PFSK-1 (cell line): ENCODE data around the gene CENPU.

ENCODE experiments used
- FOXP2 ChIP-seq: optimal IDR thresholded peaks from 2 replicates; pipeline ENCODE3; 2011; ENCODE audit warnings: borderline replicate concordance, control low read depth, inconsistent platforms; ENCODE audit not compliant: insufficient read depth; ENCODE audit errors: extremely low read length, extremely low read depth
- POLR2AphosphoS5 ChIP-seq: IDR thresholded peaks from 2 replicates; pipeline ENCODE4 v1.6.1; 2012; ENCODE audit warnings: low read depth, mild to moderate bottlenecking, control low read depth, low read length, moderate library complexity
- REST ChIP-seq, 2 experiments: IDR thresholded peaks; 2 replicates each; pipeline versions ENCODE4 v1.6.1 to v1.8.0; 2011 to 2012; ENCODE audit warnings: low read depth in 2 of 2, low read length in 2 of 2, control low read depth in 1 of 2, inconsistent platforms in 1 of 2, mild to moderate bottlenecking in 1 of 2, moderate library complexity in 1 of 2; ENCODE audit not compliant: insufficient read depth in 1 of 2
- SIN3A ChIP-seq: IDR thresholded peaks from 2 replicates; pipeline ENCODE4 v1.6.1; 2012; ENCODE audit warnings: mild to moderate bottlenecking, low read length, moderate library complexity, borderline replicate concordance; ENCODE audit not compliant: insufficient read depth
- TAF1 ChIP-seq: IDR thresholded peaks from 2 replicates; pipeline ENCODE4 v1.6.1; 2012; ENCODE audit warnings: low read length, control low read depth, borderline replicate concordance; ENCODE audit not compliant: insufficient read depth

The CENPU gene

GRCh38 chr4:184760681-184761080 lies 26.8 kb upstream of the CENPU start:
- TF ChIP-seq REST (IDR thresholded peaks at IDR 0.05; ENCODE audit: insufficient read depth in 1 of 2, low read depth in 2 of 2, low read length in 2 of 2), result no peak
- TF ChIP-seq SIN3A, result no peak
- no peak for TF ChIP-seq FOXP2
- no peak for TF ChIP-seq POLR2AphosphoS5
- no peak for TF ChIP-seq TAF1

DNA sequence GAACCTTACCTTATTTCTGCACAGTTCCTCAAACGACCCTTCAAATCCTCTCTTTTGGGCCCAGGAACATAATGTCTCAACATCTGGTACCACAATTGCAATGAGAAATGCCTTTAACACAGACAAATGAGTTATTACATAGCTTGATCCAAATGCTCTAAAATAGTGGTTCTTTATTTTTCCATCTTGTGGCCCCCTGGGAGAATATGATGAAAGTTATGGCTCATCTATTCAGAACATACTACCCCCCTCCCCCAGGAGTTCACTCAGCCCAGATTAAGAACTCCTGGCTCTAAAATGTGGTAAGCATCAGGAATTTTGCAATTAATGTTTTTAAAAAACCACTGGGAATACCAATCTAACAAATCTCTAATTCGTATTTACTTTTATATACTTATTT lies 23.9 kb upstream of the CENPU start:
- TF ChIP-seq SIN3A (no peak), FOXP2 (no peak), REST (IDR thresholded peaks at IDR 0.05; ENCODE audit: insufficient read depth in 1 of 2, low read depth in 2 of 2, low read length in 2 of 2) (no peak), POLR2AphosphoS5 (no peak), TAF1 (no peak)

DNA sequence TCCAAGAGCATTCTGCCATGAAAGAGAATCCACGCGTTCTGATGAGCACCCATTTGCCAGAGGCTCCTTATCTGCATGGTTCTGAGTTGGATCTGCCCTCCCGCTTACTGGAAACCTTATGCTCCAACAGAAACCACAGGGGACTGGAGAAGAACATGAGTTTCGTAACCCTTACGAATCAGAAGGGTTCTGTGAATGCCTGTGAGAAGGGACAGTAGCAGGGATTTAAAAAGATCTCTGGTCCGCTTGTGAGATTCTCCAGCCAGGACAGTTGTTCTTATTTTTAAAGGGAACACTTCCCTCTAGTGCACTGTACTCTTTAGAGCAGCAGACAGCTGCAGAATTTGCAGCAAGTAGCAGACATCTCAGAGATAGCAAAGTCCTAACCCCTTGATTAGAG lies 22.5 kb upstream of the CENPU start:
- TF ChIP-seq FOXP2 (no peak), TAF1 (no peak), REST (IDR thresholded peaks at IDR 0.05; ENCODE audit: insufficient read depth in 1 of 2, low read depth in 2 of 2, low read length in 2 of 2) (no peak), SIN3A (no peak), POLR2AphosphoS5 (no peak)

DNA sequence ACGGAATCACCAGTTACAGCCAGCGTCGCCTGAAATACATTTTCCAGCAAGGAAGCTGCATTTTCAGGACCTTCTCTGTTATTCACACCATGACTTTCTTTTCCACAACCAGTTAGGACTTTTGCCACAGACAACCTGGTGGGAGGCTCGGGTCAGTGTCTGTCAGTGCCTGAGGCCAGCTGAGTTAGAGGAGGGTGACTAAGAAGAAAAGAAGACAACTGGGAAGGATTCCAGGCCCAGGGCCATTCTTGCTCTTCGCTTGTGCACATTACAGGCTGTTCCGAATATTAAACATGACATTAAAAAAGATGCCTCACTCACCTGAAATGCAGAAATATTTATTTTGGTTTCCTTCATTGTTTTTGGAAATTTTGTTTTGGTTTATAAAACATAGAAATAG lies 21.4 kb upstream of the CENPU start:
- TF ChIP-seq FOXP2 (no peak), POLR2AphosphoS5 (no peak), TAF1 (no peak), SIN3A (no peak), REST (IDR thresholded peaks at IDR 0.05; ENCODE audit: insufficient read depth in 1 of 2, low read depth in 2 of 2, low read length in 2 of 2) (no peak)
